Right lobe of liver (tissue), 6 donors: ENCODE data around the gene EI24. TPM values are rescaled to one million over a fixed set of nuclear protein-coding genes. Genes with fewer than 3 reads are reported as not detected.
A peak's percentile ranks its signal among the peaks of the same experiment; 100 is the strongest.
"Not testable (repeated sequence)": the region's sequence is repeated elsewhere in the genome, so short reads cannot be mapped to it uniquely, and the experiment has no call there.

ENCODE experiments used
- ATAC-seq, 4 donors: fragments of 200-7000 bp; cut with Tn5 transposase; one replicate each; pipeline ENCODE4 v1.9.1; 2020; ENCODE audit warnings: mild to moderate bottlenecking in 4 of 4, moderate library complexity in 4 of 4
- DNase-seq, 3 donors: peaks; one replicate each; pipeline ENCODE4 v3.0.0-alpha.2; 2020
- H3K27ac ChIP-seq, 3 donors: fragments of 200-600 bp; one replicate each; pipeline ENCODE4 v1.8.0; 2022
- H3K27me3 ChIP-seq, 2 donors: fragments of 200-600 bp; one replicate each; pipeline ENCODE4 v1.8.0; 2022
- H3K36me3 ChIP-seq, 4 donors: fragments of 200-600 bp; sonication (generic) in 1 of 4; one replicate each; pipeline versions ENCODE4 v1.5.1 to v1.8.0; 2017 to 2022; ENCODE audit warnings: control low read depth in 1 of 4
- H3K4me1 ChIP-seq, 4 donors: fragments of 200-600 bp; sonication (generic) in 1 of 4; one replicate each; pipeline versions ENCODE4 v1.5.1 to v1.8.0; 2017 to 2022; ENCODE audit warnings: control low read depth in 1 of 4
- H3K4me3 ChIP-seq, 3 donors: fragments of 200-600 bp; one replicate each; pipeline ENCODE4 v1.8.0; 2022
- H3K9me3 ChIP-seq, 4 donors: fragments of 200-600 bp; sonication (generic) in 1 of 4; one replicate each; pipeline versions ENCODE4 v1.5.1 to v1.8.0; 2017 to 2022; ENCODE audit warnings: control low read depth in 1 of 4
- POLR2A ChIP-seq: fragments of 450-650 bp; IDR thresholded peaks from one replicate; pipeline ENCODE4 v1.6.1; 2017; ENCODE audit warnings: antibody characterized with exemption, mild to moderate bottlenecking
- WGBS: methylation state at CpG from one replicate; pipeline ENCODE4 v1.1.6; 2018; ENCODE audit warnings: low coverage, low lambda C conversion rate; ENCODE audit not compliant: insufficient coverage; ENCODE audit errors: missing lambda C conversion rate; 5-methylcytosine and 5-hydroxymethylcytosine counted together
- intact Hi-C, 2 donors: fragments of 100-400 bp; cut with DNase I; formaldehyde crosslinking; loops; one replicate each; pipeline versions ENCODE4 v1.11.2 to v1.14.1; 2022
- total RNA-seq, 6 experiments: library from RNA; depleted of rRNA in 2 of 6; stranded (reverse); fragments of >200 nt in 2 of 6; fragmentation: NEBNext Ultra II Directional in 3 of 6; extraction: Animal tissue kit (Norgen Biotek cat#: 25700) in 3 of 6; gene quantifications; one replicate each; pipeline versions ENCODE4 v1.1.0 to v1.2.4, GENCODE V29; 2016 to 2023
- TF ChIP-seq, protein P1 (sequence below), 4 donors: fragments of 200-600 bp in 3 of 4; fragments of 450-650 bp in 1 of 4; IDR thresholded peaks; one replicate each; pipeline versions ENCODE4 v1.5.1 to v1.8.0; 2016 to 2022; ENCODE audit warnings: antibody characterized with exemption in 4 of 4, mild to moderate bottlenecking in 2 of 4
- donor health status: DM: no; HTN: yes; CAD: no.
- donor health status: DM: no; HTN: no; CAD: no.
- donor health status: DM: no; HTN: no; CAD: no.
- donor health status: DM: no; HTN: yes; CAD: no.
- donor health status: DM: no; HTN: yes; CAD: no.

Gene EI24
- total RNA-seq, 6 experiments from 2014 or later, result 74.4 to 232 (median 113) TPM

DNA sequence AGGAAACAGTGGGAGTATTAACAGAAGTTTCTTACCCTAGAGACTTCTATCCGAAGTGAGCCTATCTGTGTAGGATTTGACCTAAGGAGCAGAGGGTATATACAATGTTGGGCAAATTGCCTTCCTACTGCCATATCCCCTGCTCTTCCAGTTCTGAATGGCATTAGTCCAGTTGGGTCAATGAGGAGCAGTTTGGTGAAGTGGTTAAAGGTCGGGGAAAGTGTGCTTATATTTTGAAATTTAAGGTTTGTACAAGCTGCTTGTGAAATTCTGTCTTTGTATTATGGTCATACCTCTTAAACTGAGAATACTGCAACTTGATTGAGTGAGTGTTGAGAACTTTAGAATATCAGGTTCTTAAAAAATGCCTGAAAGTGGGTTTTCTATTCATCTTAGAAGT is 1.7 kb downstream of the EI24 start:
- Histone ChIP-seq H3K27ac (peak overlapping the region in 2 of 3 donors; percentile 64 to 96), H3K27me3 (no peaks in the 10 kb centered on the region), H3K36me3 (peaks cover 0 to 36% (median 18%) of the 10 kb centered on the region in 4 donors), H3K4me3 (peak overlapping the region in 2 of 3 donors; percentile 89 to 95), H3K9me3 (no peaks in the 10 kb centered on the region), H3K4me1 (peaks cover 0 to 39% (median 7%) of the 10 kb centered on the region in 4 donors)
- ATAC-seq (peak; percentile 27 to 60 (median 32)), DNase-seq (peak in 1 of 3 donors; percentile 54)
- no peak for TF ChIP-seq POLR2A
- TF ChIP-seq, protein P1, sequence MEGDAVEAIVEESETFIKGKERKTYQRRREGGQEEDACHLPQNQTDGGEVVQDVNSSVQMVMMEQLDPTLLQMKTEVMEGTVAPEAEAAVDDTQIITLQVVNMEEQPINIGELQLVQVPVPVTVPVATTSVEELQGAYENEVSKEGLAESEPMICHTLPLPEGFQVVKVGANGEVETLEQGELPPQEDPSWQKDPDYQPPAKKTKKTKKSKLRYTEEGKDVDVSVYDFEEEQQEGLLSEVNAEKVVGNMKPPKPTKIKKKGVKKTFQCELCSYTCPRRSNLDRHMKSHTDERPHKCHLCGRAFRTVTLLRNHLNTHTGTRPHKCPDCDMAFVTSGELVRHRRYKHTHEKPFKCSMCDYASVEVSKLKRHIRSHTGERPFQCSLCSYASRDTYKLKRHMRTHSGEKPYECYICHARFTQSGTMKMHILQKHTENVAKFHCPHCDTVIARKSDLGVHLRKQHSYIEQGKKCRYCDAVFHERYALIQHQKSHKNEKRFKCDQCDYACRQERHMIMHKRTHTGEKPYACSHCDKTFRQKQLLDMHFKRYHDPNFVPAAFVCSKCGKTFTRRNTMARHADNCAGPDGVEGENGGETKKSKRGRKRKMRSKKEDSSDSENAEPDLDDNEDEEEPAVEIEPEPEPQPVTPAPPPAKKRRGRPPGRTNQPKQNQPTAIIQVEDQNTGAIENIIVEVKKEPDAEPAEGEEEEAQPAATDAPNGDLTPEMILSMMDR (IDR thresholded peaks at IDR 0.05), result no peak
- 6% methylated on average over 2 of the region's 2 CpGs for WGBS
- intact Hi-C loops, result no loop called here

DNA sequence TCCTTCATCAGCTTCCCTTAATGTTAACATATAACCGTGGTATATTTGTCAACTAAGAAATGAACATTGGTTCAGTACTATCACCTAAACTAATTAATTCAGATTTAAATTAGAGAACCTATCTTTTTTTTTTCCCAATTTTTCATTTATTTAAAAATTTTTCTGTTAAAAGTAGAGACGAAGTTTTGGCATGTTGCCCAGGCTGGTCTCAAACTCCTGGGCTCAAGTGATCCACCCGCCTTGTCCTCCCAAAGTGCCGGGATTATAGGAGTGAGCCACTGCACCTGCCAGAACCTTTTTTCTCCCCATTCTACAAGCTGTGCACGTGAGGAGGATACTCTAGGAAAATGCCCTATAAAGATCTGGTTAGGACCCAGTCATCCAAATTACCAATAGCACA is 3.6 kb downstream of the EI24 start:
- H3K4me1 ChIP-seq, result peaks cover 0 to 29% (median 6%) of the 10 kb centered on the region in 4 donors
- DNase-seq, result no peak
- TF ChIP-seq POLR2A, result no peak
- TF ChIP-seq, protein P1 (IDR thresholded peaks at IDR 0.05), result no peak
- H3K4me3 ChIP-seq, result no peak overlapping the region
- no peaks in the 10 kb centered on the region for H3K9me3 ChIP-seq
- H3K27me3 ChIP-seq, result no peaks in the 10 kb centered on the region
- peaks cover 0 to 56% (median 31%) of the 10 kb centered on the region in 4 donors for H3K36me3 ChIP-seq
- intact Hi-C loops, result no loop called here
- WGBS, result 84% methylated on average over 5 of the region's 5 CpGs
- H3K27ac ChIP-seq, result no peak overlapping the region
- no peak for ATAC-seq

DNA sequence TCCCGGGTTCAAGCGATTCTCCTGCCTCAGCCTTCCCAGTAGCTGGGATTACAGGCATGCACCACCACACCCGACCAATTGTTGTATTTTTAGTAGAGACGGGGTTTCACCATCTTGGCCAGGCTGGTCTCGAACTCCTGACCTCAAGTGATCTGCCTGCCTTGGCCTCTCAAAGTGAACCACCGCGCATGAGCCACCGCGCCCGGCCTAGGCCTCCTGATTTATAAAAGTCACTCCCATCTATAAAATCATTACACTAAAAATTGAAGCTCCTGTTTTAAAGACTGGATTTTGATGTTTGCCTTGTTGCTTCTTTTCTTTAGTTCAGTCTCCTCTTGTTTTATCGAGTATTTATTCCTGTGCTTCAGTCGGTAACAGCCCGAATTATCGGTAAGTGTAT is 7.9 kb downstream of the EI24 start:
- H3K27ac ChIP-seq, ATAC-seq, DNase-seq, H3K9me3 ChIP-seq, H3K27me3 ChIP-seq, H3K4me3 ChIP-seq, intact Hi-C loops: not testable (repeated sequence)
- WGBS, result 89% methylated on average over 9 of the region's 14 CpGs
- Histone ChIP-seq H3K4me1 (peaks cover 0 to 13% (median 3%) of the 10 kb centered on the region in 4 donors), H3K36me3 (peaks cover 0 to 98% (median 62%) of the 10 kb centered on the region in 4 donors)

DNA sequence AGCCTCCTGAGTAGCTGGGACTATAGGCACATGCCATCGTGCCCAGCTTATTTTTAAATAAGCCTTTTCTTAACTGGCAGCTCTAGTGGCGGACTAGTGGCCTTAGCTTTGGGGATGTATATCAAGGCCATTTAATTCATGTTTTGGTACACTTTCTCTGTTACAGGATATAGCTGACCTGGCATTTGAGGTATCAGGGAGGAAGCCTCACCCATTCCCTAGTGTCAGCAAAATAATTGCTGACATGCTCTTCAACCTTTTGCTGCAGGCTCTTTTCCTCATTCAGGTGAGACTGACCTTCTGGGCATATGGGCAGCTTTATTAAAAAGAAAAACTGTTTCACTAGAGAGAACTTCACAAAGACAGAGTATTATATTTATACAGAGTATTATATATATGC is 9.5 kb downstream of the EI24 start:
- Histone ChIP-seq H3K4me3 (no peak overlapping the region), H3K36me3 (peaks cover 0 to 100% (median 66%) of the 10 kb centered on the region in 4 donors), H3K4me1 (no peaks in the 10 kb centered on the region), H3K9me3 (no peaks in the 10 kb centered on the region), H3K27me3 (no peaks in the 10 kb centered on the region), H3K27ac (no peak overlapping the region)
- WGBS, result 83% methylated on average over 2 of the region's 2 CpGs
- DNase-seq (no peak), ATAC-seq (no peak)
- TF ChIP-seq POLR2A, result no peak
- TF ChIP-seq, protein P1 (IDR thresholded peaks at IDR 0.05), result no peak
- intact Hi-C loops, result no loop called here

DNA sequence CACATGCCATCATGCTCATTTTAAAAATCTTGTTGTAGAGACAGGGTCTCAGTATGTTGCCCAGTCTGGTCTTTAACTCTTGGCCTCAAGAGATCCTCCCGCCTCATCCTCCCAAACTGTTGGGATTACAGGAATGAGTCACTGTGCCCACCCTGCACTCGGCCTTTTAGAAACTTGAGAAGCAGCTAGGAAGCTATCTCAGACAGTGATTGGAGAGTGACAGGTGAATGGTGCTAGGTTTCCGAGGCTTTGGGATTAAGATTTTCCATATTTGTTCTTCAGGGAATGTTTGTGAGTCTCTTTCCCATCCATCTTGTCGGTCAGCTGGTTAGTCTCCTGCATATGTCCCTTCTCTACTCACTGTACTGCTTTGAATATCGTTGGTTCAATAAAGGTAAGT is 10.5 kb downstream of the EI24 start:
- H3K27ac ChIP-seq, result no peak overlapping the region
- intact Hi-C loops, result no loop called here
- TF ChIP-seq POLR2A, result no peak
- H3K27me3 ChIP-seq, result no peaks in the 10 kb centered on the region
- WGBS, result 96% methylated on average over 4 of the region's 5 CpGs
- no peaks in the 10 kb centered on the region for H3K9me3 ChIP-seq
- ATAC-seq, result no peak
- peaks cover 0 to 100% (median 63%) of the 10 kb centered on the region in 4 donors for H3K36me3 ChIP-seq
- no peaks in the 10 kb centered on the region for H3K4me1 ChIP-seq
- DNase-seq, result no peak
- no peak overlapping the region for H3K4me3 ChIP-seq
